Rectal smooth muscle tissue (tissue), 1 donor: ENCODE measurements around the gene ALPK3.
A peak's percentile ranks its signal among the peaks of the same experiment; 100 is the strongest.

Source experiments
- H3K27ac ChIP-seq: one replicate; pipeline ENCODE4 v1.7.0; 2013; ENCODE audit warnings: low read depth, low read length, inconsistent platforms
- H3K27me3 ChIP-seq: one replicate; pipeline ENCODE4 v1.7.0; 2013; ENCODE audit warnings: low read length; ENCODE audit not compliant: control insufficient read depth, insufficient read depth
- H3K36me3 ChIP-seq: one replicate; pipeline ENCODE4 v1.7.0; 2013; ENCODE audit warnings: low read length; ENCODE audit not compliant: control insufficient read depth, insufficient read depth
- H3K4me1 ChIP-seq: one replicate; pipeline ENCODE4 v1.7.0; 2013; ENCODE audit warnings: low read length; ENCODE audit not compliant: control insufficient read depth, insufficient read depth
- H3K4me3 ChIP-seq: one replicate; pipeline ENCODE4 v1.7.0; 2013; ENCODE audit warnings: low read length
- H3K9ac ChIP-seq: one replicate; pipeline ENCODE4 v1.7.0; 2013; ENCODE audit warnings: low read length

The ALPK3 gene, protein sequence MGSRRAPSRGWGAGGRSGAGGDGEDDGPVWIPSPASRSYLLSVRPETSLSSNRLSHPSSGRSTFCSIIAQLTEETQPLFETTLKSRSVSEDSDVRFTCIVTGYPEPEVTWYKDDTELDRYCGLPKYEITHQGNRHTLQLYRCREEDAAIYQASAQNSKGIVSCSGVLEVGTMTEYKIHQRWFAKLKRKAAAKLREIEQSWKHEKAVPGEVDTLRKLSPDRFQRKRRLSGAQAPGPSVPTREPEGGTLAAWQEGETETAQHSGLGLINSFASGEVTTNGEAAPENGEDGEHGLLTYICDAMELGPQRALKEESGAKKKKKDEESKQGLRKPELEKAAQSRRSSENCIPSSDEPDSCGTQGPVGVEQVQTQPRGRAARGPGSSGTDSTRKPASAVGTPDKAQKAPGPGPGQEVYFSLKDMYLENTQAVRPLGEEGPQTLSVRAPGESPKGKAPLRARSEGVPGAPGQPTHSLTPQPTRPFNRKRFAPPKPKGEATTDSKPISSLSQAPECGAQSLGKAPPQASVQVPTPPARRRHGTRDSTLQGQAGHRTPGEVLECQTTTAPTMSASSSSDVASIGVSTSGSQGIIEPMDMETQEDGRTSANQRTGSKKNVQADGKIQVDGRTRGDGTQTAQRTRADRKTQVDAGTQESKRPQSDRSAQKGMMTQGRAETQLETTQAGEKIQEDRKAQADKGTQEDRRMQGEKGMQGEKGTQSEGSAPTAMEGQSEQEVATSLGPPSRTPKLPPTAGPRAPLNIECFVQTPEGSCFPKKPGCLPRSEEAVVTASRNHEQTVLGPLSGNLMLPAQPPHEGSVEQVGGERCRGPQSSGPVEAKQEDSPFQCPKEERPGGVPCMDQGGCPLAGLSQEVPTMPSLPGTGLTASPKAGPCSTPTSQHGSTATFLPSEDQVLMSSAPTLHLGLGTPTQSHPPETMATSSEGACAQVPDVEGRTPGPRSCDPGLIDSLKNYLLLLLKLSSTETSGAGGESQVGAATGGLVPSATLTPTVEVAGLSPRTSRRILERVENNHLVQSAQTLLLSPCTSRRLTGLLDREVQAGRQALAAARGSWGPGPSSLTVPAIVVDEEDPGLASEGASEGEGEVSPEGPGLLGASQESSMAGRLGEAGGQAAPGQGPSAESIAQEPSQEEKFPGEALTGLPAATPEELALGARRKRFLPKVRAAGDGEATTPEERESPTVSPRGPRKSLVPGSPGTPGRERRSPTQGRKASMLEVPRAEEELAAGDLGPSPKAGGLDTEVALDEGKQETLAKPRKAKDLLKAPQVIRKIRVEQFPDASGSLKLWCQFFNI (N-terminal part only)

DNA sequence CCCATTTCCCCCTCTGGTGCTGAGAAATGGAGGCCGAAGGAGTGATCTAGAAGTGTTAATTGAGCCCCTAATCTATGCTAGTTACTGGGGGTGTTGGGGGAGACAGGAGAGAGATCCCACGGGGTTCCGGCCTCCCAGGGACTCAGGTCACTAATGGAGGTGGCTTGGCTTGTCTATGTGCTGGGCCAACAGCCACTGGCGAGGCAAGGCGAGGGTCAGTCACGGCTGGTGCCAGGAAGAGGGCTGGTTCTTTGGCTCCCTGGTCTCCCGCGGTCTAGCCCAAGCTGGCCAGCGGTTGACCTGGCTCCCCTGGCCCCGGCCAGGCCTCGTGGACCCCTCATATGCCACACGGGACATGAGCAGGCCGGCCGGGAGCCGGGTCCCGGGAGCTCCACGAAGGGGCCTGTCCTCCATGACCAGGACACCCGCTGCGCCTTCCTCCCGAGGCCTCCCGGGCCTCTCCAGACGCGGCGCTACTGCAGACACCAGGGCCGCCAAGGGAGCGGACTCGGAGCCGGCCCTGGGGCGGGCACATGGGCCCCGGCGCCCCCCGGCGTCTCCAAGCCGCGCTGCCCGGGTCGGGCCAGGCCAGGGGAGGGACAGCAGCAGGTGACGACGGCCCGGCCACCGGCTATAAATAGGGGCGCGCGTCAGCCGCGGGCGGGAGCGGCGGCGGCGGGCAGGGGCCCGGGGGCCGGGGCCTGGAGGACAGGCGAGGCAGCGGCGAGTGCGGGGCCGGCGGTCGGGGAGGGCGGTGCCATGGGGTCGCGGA lies at the start of gene ALPK3:
Gene ALPK3, plus strand, starts transcription at position 663 of the 772 bp plus-strand sequence. Its CDS starts 97 bp downstream, at position 760.
- H3K27ac ChIP-seq, result peak within 1 kb of the TSS; percentile 90
- H3K36me3 ChIP-seq, result no peaks in the 10 kb centered on the region
- no peaks in the 10 kb centered on the region for H3K27me3 ChIP-seq
- H3K9ac ChIP-seq, result no peak within 1 kb of the TSS
- peak within 1 kb of the TSS; percentile 61 for H3K4me3 ChIP-seq
- H3K4me1 ChIP-seq, result peaks cover 17% of the 10 kb centered on the region

DNA sequence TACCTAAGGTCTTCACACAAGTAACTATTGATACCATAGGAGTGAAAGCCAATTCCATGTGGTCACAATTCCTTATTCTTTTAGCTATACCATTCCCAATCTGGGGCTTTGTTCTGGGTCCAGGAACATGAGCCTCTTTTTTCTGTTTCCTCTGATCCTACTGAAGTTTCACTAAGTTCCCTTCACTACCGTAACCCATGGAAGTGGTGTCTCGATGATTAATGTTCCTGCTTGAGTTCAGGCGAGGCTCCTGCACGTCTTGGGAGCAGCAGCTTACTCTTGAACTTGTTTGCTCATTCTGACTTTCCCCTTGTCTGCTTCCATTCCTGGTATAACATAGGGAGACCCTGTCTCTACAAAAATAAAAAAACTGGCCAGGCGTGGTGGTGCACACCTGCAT lies 45.1 kb upstream of the ALPK3 start:
- Histone ChIP-seq H3K36me3 (no peaks in the 10 kb centered on the region), H3K4me1 (no peaks in the 10 kb centered on the region), H3K27ac (no peak overlapping the region), H3K9ac (no peak overlapping the region), H3K27me3 (no peaks in the 10 kb centered on the region), H3K4me3 (no peak overlapping the region)

DNA sequence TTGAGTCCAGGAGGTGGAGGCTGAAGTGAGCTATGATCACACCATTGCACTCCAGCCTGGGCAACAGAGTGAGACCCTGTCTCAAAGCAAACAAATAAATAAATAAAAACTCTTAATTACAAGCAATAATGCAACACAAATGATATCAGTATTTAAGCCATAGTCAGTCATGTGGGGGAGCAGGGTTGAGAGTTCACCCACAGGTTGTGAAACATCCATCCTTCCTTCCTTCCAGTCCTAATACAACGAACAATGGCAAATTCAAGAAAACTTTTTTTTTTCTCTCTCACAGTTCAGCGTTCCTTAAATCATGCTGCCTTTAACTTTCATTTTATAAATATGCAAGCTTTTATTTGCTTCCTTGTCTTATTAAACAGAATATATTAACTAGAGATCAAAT lies 44.7 kb upstream of the ALPK3 start:
- H3K4me1 ChIP-seq, result no peaks in the 10 kb centered on the region
- no peaks in the 10 kb centered on the region for H3K36me3 ChIP-seq
- H3K9ac ChIP-seq, result no peak overlapping the region
- H3K27me3 ChIP-seq, result no peaks in the 10 kb centered on the region
- no peak overlapping the region for H3K27ac ChIP-seq
- H3K4me3 ChIP-seq, result no peak overlapping the region

DNA sequence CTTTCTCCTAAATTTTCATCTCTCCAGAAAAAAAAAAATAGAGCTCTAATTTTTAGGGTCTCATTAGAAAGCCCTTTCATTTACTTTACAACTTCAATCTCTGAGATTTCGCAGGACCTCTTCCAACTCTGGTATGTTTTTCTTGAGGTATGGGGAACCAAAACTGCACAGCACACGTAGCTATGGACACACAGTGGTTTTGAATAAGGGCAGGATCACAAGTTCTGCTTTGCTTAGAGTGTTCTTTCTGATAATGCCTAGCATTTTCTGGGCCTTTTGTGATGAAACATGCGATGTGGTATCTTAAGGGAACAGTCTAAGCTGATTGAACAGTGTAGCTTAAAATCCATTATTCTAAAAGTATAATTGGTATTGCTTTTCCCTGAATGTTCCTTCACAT lies 43.4 kb upstream of the ALPK3 start:
- no peaks in the 10 kb centered on the region for H3K27me3 ChIP-seq
- no peak overlapping the region for H3K27ac ChIP-seq
- no peaks in the 10 kb centered on the region for H3K36me3 ChIP-seq
- no peak overlapping the region for H3K4me3 ChIP-seq
- H3K4me1 ChIP-seq, result no peaks in the 10 kb centered on the region
- no peak overlapping the region for H3K9ac ChIP-seq

DNA sequence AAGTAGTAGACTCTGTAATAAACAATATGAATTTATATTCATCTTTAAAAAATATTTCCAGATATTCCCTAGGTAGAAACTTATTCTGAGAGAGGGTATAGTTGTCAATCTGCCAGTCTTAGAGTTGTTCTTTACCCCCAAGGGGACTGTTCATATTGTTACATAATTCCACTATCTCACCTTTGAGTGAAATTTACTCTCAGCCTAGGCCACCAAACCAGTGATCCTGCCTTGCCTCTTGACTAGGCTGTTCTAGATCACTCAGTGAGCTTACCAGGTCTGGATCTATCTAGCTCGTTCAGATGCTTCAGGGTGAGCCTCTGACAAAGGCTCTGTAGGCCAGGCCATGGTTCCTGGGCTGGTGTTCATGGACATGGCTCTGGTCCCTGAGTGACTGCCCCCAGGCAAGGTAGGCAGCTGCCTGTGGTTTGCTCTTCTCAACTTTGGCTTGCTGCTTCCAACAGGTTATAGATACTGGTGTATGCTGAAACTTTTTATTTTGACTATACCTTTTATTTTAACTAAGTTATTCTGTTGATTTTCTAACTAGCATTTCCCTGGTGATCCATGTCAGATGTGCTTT lies 41.2 kb upstream of the ALPK3 start:
- Histone ChIP-seq H3K4me1 (no peaks in the 10 kb centered on the region), H3K27me3 (no peaks in the 10 kb centered on the region), H3K27ac (no peak overlapping the region), H3K36me3 (no peaks in the 10 kb centered on the region), H3K9ac (no peak overlapping the region), H3K4me3 (no peak overlapping the region)

DNA sequence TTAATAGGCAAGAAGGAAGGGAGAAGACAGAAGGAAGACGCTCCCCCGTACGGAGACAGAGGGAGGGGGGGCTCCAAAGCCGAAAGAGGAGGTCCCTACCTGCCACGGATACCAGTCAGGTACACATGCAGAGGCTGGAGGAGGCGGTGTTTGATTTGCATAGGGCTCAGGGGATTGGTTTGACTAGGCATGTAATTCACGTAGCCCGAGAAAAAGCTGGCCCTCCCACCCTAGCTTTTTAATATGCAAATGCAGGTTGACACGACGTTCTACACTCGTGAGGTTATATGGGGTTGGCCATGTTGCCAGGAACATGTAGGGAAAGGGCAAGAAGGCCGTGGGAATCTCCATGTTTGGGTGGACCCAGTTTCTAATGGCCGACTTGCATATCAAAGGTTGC lies 39.0 kb upstream of the ALPK3 start:
- Histone ChIP-seq H3K36me3 (peaks cover 10% of the 10 kb centered on the region), H3K4me1 (no peaks in the 10 kb centered on the region), H3K27ac (no peak overlapping the region)

DNA sequence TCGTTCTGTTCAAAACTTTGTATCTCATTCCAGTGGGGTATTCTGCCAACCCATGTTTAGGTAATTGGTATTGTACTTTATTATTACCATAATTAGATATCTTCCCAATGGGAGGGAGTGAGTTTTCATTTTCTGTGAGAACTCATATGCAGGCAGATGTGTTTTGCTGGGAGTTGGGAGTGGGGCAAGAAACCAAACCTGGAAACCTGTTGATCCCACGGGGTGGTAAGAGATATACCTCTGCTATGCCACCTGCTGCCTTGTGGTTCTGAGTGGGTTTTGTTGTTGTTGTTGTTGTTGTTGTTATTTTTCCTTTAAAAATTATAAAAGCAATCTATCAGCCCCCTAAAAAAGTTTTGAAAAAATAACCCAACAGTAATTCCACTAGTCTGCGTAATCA lies 36.7 kb upstream of the ALPK3 start:
- H3K9ac ChIP-seq, result no peak overlapping the region
- no peak overlapping the region for H3K4me3 ChIP-seq
- peaks cover 31% of the 10 kb centered on the region for H3K36me3 ChIP-seq
- no peak overlapping the region for H3K27ac ChIP-seq
- H3K4me1 ChIP-seq, result no peaks in the 10 kb centered on the region
- H3K27me3 ChIP-seq, result no peaks in the 10 kb centered on the region

More for the DNA sequence above, 39.0 kb upstream of the ALPK3 start:
- H3K27me3 ChIP-seq, result no peaks in the 10 kb centered on the region
- no peak overlapping the region for H3K9ac ChIP-seq
- H3K4me3 ChIP-seq, result no peak overlapping the region

DNA sequence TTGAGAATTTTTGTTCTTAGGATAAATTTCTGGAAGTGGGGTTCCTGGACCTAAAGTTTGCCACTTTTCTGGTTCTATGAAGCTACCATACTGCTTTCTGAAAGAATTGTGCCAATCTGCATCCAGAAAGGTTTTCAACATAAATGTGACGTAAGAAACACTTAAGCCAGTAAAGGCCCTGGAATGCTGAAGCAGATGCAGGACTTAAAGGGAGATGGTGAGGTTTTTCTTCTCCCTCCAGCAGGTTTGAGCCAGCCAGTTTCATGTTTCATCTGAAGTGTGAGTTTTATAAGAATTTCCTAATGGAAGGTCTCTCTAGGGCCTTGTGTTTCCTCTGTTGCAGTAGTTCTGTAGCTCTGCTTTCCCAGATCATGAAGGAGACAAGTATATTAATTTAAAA lies 35.7 kb upstream of the ALPK3 start:
- no peaks in the 10 kb centered on the region for H3K27me3 ChIP-seq
- H3K9ac ChIP-seq, result no peak overlapping the region
- H3K4me1 ChIP-seq, result no peaks in the 10 kb centered on the region
- no peak overlapping the region for H3K4me3 ChIP-seq
- H3K36me3 ChIP-seq, result peaks cover 35% of the 10 kb centered on the region
- H3K27ac ChIP-seq, result no peak overlapping the region

DNA sequence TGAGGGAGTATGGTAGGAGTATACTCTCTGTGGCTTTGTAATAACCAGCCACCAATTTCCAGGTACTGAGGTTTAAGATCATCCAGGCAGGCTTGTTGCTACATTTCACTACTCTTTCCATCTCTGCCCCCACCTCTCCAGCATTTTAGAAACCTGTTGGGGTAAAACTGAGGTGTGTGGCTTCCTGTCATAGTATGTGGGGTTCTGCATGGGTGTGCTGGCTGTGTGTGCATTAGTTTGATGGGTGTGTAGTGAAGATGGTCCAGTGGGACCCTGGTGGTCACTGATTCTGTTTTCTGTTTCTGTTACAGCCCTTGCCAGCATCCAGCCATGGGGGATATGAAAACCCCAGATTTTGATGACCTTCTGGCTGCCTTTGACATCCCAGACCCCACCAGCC lies 34.8 kb upstream of the ALPK3 start:
- Histone ChIP-seq H3K27ac (no peak overlapping the region), H3K4me1 (no peaks in the 10 kb centered on the region), H3K27me3 (no peaks in the 10 kb centered on the region), H3K4me3 (no peak overlapping the region), H3K36me3 (peaks cover 39% of the 10 kb centered on the region), H3K9ac (no peak overlapping the region)

DNA sequence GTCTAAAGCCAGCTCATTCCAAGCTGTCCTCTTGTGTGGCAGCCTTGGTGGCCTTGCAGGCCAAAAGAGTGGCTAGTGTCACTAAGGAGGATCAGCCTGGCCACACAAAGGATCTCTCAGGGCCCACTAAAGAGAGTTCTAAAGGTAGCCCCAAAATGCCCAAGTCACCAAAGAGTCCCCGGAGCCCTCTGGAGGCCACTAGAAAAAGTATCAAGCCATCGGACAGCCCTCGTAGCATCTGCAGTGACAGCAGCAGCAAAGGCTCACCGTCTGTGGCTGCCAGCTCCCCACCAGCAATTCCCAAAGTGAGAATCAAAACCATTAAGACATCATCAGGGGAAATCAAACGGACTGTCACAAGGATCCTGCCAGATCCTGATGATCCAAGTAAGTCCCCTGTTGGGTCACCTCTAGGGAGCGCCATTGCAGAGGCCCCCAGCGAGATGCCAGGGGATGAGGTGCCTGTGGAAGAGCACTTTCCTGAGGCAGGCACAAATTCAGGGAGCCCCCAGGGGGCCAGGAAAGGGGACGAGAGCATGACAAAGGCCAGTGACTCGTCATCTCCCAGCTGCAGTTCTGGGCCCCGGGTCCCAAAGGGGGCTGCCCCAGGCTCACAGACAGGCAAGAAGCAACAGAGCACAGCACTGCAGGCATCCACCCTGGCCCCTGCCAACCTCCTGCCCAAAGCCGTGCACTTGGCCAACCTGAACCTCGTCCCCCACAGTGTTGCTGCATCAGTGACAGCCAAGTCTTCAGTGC lies 33.5 kb upstream of the ALPK3 start:
- Histone ChIP-seq H3K27ac (no peak overlapping the region), H3K36me3 (peaks cover 40% of the 10 kb centered on the region), H3K27me3 (no peaks in the 10 kb centered on the region), H3K4me3 (no peak overlapping the region), H3K9ac (no peak overlapping the region), H3K4me1 (peaks cover 3% of the 10 kb centered on the region)

DNA sequence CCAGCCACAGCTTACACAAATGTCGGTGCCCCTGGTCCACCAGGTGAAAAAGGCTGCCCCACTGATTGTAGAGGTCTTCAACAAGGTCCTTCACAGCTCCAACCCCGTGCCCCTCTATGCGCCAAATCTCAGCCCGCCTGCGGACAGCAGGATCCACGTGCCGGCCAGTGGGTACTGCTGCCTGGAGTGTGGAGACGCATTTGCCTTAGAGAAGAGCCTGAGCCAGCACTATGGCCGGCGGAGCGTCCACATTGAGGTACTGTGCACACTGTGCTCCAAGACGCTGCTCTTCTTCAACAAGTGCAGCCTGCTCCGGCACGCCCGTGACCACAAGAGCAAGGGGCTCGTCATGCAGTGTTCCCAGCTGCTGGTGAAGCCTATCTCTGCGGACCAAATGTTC lies 32.9 kb upstream of the ALPK3 start:
- Histone ChIP-seq H3K27ac (no peak overlapping the region), H3K4me1 (peaks cover 3% of the 10 kb centered on the region), H3K9ac (no peak overlapping the region), H3K4me3 (no peak overlapping the region), H3K36me3 (peaks cover 40% of the 10 kb centered on the region), H3K27me3 (no peaks in the 10 kb centered on the region)
